Activated CD8-positive, alpha-beta T cell treated with anti-CD3 and anti-CD28 coated beads, Interleukin-2, amount 10 ng/mL, durations not matched to agents 7 days and 5 days (primary cell): ENCODE results near the gene ABCA1. TPM values are rescaled to one million over a fixed set of nuclear protein-coding genes. Genes with fewer than 3 reads are reported as not detected.
"Not testable (repeated sequence)": the region's sequence is repeated elsewhere in the genome, so short reads cannot be mapped to it uniquely, and the experiment has no call there.

Experiments
- ATAC-seq: fragments of 150-1000 bp; cut with Tn5 transposase; one replicate; pipeline ENCODE4 v1.10.0; 2021; ENCODE audit warnings: moderate library complexity
- CTCF ChIA-PET: fragments of 350-600 bp; sonication (Branson Sonifier 250); formaldehyde crosslinking; loops from one replicate; lab custom pipeline; 2021; ENCODE audit warnings: antibody characterized with exemption; lab: Charles Lee
- POLR2A ChIA-PET: fragments of 350-600 bp; sonication (Branson Sonifier 250); formaldehyde crosslinking; loops from one replicate; lab custom pipeline; 2021; ENCODE audit warnings: antibody characterized with exemption; lab: Charles Lee
- DNase-seq: peaks from one replicate; pipeline ENCODE4 v3.0.0-alpha.2; 2020
- H3K27ac Mint-ChIP-seq: one replicate; pipeline ENCODE4 v1.8.0; 2021; ENCODE audit warnings: mild to moderate bottlenecking, mixed read lengths
- H3K27me3 Mint-ChIP-seq: one replicate; pipeline ENCODE4 v1.8.0; 2021; ENCODE audit warnings: low read depth, mixed read lengths
- H3K36me3 Mint-ChIP-seq: one replicate; pipeline ENCODE4 v1.8.0; 2021; ENCODE audit warnings: low read depth, mixed read lengths
- H3K4me1 Mint-ChIP-seq: one replicate; pipeline ENCODE4 v1.8.0; 2021; ENCODE audit warnings: low read depth, mixed read lengths
- H3K4me3 Mint-ChIP-seq: one replicate; pipeline ENCODE4 v1.8.0; 2021; ENCODE audit warnings: mild to moderate bottlenecking, mixed read lengths
- H3K9me3 Mint-ChIP-seq: one replicate; pipeline ENCODE4 v1.8.0; 2022; ENCODE audit warnings: mixed read lengths; ENCODE audit not compliant: insufficient read depth
- total RNA-seq, 2 experiments: library from RNA; stranded (reverse); gene quantifications; one replicate each; pipeline ENCODE4 v1.2.3, GENCODE V29; 2021

Gene ABCA1, protein sequence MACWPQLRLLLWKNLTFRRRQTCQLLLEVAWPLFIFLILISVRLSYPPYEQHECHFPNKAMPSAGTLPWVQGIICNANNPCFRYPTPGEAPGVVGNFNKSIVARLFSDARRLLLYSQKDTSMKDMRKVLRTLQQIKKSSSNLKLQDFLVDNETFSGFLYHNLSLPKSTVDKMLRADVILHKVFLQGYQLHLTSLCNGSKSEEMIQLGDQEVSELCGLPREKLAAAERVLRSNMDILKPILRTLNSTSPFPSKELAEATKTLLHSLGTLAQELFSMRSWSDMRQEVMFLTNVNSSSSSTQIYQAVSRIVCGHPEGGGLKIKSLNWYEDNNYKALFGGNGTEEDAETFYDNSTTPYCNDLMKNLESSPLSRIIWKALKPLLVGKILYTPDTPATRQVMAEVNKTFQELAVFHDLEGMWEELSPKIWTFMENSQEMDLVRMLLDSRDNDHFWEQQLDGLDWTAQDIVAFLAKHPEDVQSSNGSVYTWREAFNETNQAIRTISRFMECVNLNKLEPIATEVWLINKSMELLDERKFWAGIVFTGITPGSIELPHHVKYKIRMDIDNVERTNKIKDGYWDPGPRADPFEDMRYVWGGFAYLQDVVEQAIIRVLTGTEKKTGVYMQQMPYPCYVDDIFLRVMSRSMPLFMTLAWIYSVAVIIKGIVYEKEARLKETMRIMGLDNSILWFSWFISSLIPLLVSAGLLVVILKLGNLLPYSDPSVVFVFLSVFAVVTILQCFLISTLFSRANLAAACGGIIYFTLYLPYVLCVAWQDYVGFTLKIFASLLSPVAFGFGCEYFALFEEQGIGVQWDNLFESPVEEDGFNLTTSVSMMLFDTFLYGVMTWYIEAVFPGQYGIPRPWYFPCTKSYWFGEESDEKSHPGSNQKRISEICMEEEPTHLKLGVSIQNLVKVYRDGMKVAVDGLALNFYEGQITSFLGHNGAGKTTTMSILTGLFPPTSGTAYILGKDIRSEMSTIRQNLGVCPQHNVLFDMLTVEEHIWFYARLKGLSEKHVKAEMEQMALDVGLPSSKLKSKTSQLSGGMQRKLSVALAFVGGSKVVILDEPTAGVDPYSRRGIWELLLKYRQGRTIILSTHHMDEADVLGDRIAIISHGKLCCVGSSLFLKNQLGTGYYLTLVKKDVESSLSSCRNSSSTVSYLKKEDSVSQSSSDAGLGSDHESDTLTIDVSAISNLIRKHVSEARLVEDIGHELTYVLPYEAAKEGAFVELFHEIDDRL (N-terminal part only)
- under 1 TPM in 1 of 2 experiments, not detected in 1; 0.03 TPM for total RNA-seq

GRCh38 chr9:104927912-104928740 lies at the start of gene ABCA1:
ABCA1 (minus strand) TSS chr9:104928155; CDS start chr9:104903679, 24,476 bp downstream.
- POLR2A ChIA-PET, result interaction anchor here (1.0 kb wide), 1 partner anchor 38 kb away, joined by 3 read pairs; no protein-coding TSS in a partner anchor
- Mint-ChIP-seq H3K27me3 (peaks cover 41% of the 10 kb centered on the region), H3K4me3 (peak within 1 kb of the TSS; percentile 78), H3K36me3 (no peaks in the 10 kb centered on the region), H3K4me1 (peaks cover 20% of the 10 kb centered on the region), H3K9me3 (no peaks in the 10 kb centered on the region), H3K27ac (no peak within 1 kb of the TSS)
- CTCF ChIA-PET, result interaction anchor here (1.0 to 1.7 kb wide), 3 partner anchors 40 to 65 kb away, joined by 3 to 8 read pairs (median 6); no protein-coding TSS in a partner anchor
- peak; percentile 75 for DNase-seq
- peak; percentile 54 for ATAC-seq

DNA sequence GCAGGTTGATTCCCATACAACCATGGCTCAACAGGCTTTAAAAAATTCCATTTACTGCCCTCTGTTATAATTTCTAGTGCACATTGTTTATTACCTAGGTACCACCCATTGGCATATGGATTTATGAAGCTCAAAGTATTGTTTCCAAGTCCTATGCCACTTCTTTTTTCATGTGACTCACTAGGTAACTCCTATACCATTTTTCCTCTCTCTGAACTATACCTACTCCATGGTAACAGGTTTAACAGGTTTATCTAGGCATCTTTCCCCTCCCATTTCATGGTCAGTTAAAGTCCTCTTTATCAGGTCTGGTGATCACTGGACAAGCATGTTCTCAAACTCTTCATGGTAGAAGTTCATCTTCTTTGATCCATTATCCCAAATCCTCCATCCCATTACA lies 49.6 kb upstream of the ABCA1 start:
- no peak overlapping the region for H3K27ac Mint-ChIP-seq
- DNase-seq (no peak), ATAC-seq (no peak)
- no peak overlapping the region for H3K4me3 Mint-ChIP-seq
- no peaks in the 10 kb centered on the region for H3K9me3 Mint-ChIP-seq
- peaks cover 38% of the 10 kb centered on the region for H3K27me3 Mint-ChIP-seq
- no peaks in the 10 kb centered on the region for H3K4me1 Mint-ChIP-seq
- CTCF ChIA-PET, result no interaction called here
- no peaks in the 10 kb centered on the region for H3K36me3 Mint-ChIP-seq
- POLR2A ChIA-PET, result no interaction called here

- peaks cover 38% of the 10 kb centered on the region for H3K27me3 Mint-ChIP-seq
- H3K4me3 Mint-ChIP-seq, result no peak overlapping the region
- CTCF ChIA-PET, result no interaction called here
Observed at GRCh38 chr9:104977168-104977567, 49.2 kb upstream of the ABCA1 start.

GRCh38 chr9:104975966-104976595 lies 48.1 kb upstream of the ABCA1 start:
- H3K4me3 Mint-ChIP-seq, H3K36me3 Mint-ChIP-seq, H3K9me3 Mint-ChIP-seq, H3K27ac Mint-ChIP-seq, H3K4me1 Mint-ChIP-seq, DNase-seq, POLR2A ChIA-PET, ATAC-seq: not testable (repeated sequence)
- H3K27me3 Mint-ChIP-seq, result peaks cover 35% of the 10 kb centered on the region
- CTCF ChIA-PET, result interaction anchor here (0.6 kb wide), 1 partner anchor 139 kb away, joined by 4 read pairs; no protein-coding TSS in a partner anchor

More at GRCh38 chr9:104977168-104977567, 49.2 kb upstream of the ABCA1 start:
- DNase-seq (no peak), ATAC-seq (no peak)
- H3K4me1 Mint-ChIP-seq, result no peaks in the 10 kb centered on the region
- POLR2A ChIA-PET, result no interaction called here
- no peak overlapping the region for H3K27ac Mint-ChIP-seq
- H3K9me3 Mint-ChIP-seq, result no peaks in the 10 kb centered on the region
- H3K36me3 Mint-ChIP-seq, result no peaks in the 10 kb centered on the region

GRCh38 chr9:104974053-104974962 lies 46.4 kb upstream of the ABCA1 start:
- Mint-ChIP-seq H3K4me1 (no peaks in the 10 kb centered on the region), H3K27me3 (peaks cover 35% of the 10 kb centered on the region), H3K27ac (no peak overlapping the region), H3K36me3 (no peaks in the 10 kb centered on the region), H3K4me3 (no peak overlapping the region), H3K9me3 (no peaks in the 10 kb centered on the region)
- CTCF ChIA-PET, result interaction anchor here (1.4 kb wide), 1 partner anchor 47 kb away, joined by 3 read pairs; the partner anchor contains the start of gene ABCA1
- ATAC-seq, result no peak
- DNase-seq, result no peak
- POLR2A ChIA-PET, result no interaction called here

DNA sequence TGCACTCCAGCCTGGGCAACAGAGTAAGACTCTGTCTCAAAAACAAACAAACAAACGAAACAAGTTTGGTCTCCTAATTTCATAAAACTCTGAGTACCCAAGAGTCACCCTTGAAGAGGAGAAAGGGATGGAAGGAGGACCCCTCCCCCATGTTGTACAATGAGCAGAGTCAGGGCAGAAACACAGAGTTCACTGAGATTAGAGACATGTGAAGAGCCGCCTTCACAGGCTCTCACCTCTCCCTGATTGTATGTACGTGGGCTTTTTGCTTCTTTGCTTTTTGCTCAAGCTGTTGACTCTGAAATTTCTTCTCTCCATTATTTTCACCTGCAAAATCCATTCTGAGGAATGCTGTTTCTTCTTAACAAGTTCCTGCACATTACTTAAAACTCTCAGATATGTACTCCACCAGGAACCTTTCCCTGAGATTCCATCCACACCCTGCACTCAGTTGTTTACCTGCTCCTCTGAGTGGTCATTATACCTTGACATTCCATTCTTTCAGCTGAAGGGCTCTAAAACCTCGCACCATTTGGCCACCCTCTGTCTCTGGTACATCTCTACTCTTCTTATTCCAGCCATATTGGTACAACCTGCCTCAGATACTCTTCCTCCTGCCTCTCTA lies 44.4 kb upstream of the ABCA1 start:
- ChIA-PET CTCF (interaction anchor here (1.4 kb wide), 1 partner anchor 45 kb away, joined by 3 read pairs; the partner anchor contains the start of gene ABCA1), POLR2A (no interaction called here)
- H3K36me3 Mint-ChIP-seq, result no peaks in the 10 kb centered on the region
- ATAC-seq (no peak), DNase-seq (no peak)
- H3K27me3 Mint-ChIP-seq, result peaks cover 34% of the 10 kb centered on the region
- no peaks in the 10 kb centered on the region for H3K9me3 Mint-ChIP-seq
- no peak overlapping the region for H3K27ac Mint-ChIP-seq
- H3K4me3 Mint-ChIP-seq, result no peak overlapping the region
- peaks cover 12% of the 10 kb centered on the region for H3K4me1 Mint-ChIP-seq

DNA sequence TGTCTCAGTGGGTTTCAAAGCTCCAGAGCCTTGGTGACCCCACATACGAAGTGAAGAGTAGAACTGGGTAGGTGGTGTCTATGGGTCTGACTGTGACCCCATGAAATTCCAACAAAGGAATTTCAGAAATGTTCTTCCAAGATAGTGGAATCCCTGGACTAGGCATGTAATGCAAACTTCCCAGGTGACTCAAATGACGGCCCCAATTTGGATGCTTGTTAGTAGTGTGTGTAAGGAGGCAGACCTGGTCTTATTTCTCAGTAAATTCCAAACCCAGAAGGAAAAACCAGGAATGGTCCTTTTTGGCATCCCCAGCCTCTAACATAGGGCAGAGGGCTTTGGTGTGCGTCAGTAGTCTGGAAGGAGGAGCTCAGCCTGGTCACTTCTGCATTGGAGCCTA lies 43.6 kb upstream of the ABCA1 start:
- no peak for DNase-seq
- H3K36me3 Mint-ChIP-seq, result no peaks in the 10 kb centered on the region
- ChIA-PET CTCF (no interaction called here), POLR2A (no interaction called here)
- peaks cover 12% of the 10 kb centered on the region for H3K4me1 Mint-ChIP-seq
- H3K9me3 Mint-ChIP-seq, result no peaks in the 10 kb centered on the region
- H3K4me3 Mint-ChIP-seq, result no peak overlapping the region
- no peak for ATAC-seq
- peaks cover 29% of the 10 kb centered on the region for H3K27me3 Mint-ChIP-seq
- H3K27ac Mint-ChIP-seq, result no peak overlapping the region

DNA sequence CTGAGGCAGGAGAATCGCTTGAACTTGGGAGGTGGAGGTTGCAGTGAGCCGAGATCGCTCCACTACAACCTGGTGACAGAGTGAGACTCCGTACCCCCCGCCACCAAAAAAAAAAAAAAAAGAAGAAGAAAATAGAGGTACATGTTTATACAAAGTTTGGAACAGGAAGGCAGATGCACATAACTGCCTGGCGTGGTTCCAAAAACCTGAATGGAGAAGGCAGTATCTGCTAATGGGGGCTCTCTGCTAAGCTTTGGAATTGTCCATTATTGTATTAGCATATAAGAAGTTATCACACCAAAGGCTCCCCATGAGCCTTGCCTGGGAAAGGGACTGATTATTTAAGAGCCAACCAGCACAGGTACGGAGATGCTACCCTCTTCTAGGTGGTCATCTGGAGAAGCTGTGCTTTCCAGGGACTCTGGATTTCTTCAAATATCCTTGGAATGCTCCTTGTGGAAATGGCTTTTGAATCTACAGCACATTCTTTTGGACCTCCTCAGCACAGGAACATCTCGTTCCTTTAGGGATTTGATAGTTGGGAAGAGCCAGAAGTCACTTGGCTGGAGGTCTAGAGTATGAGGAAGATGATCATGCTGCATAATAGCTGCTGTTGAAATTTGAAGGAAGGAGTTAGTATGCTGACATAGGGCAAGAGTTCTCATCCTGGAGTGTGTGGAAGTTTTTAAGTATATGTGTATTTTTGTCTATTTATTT lies 42.5 kb upstream of the ABCA1 start:
- POLR2A ChIA-PET, result no interaction called here
- H3K36me3 Mint-ChIP-seq, result no peaks in the 10 kb centered on the region
- ATAC-seq (no peak), DNase-seq (no peak)
- CTCF ChIA-PET, result interaction anchor here (0.7 kb wide), 1 partner anchor 85 kb away, joined by 4 read pairs; no protein-coding TSS in a partner anchor
- peaks cover 29% of the 10 kb centered on the region for H3K27me3 Mint-ChIP-seq
- peaks cover 12% of the 10 kb centered on the region for H3K4me1 Mint-ChIP-seq
- no peak overlapping the region for H3K4me3 Mint-ChIP-seq
- no peak overlapping the region for H3K27ac Mint-ChIP-seq
- H3K9me3 Mint-ChIP-seq, result no peaks in the 10 kb centered on the region

GRCh38 chr9:104969116-104969515 lies 41.2 kb upstream of the ABCA1 start:
- no peak for DNase-seq
- no peaks in the 10 kb centered on the region for H3K36me3 Mint-ChIP-seq
- POLR2A ChIA-PET, result no interaction called here
- H3K9me3 Mint-ChIP-seq, result no peaks in the 10 kb centered on the region
- H3K4me3 Mint-ChIP-seq, result peak overlapping the region; percentile 87
- no peak for ATAC-seq
- no peak overlapping the region for H3K27ac Mint-ChIP-seq
- H3K4me1 Mint-ChIP-seq, result peaks cover 12% of the 10 kb centered on the region
- CTCF ChIA-PET, result interaction anchor here (1.4 kb wide), 1 partner anchor 22 kb away, joined by 4 read pairs; no protein-coding TSS in a partner anchor
- H3K27me3 Mint-ChIP-seq, result peaks cover 26% of the 10 kb centered on the region
